Uterus (tissue), 2 donors: ENCODE results near the gene TMEM59L.

Experiments
- CTCF ChIP-seq, 4 experiments: fragments of 200-600 bp in 2 of 4; fragments of 450-650 bp in 2 of 4; sonication (generic) in 2 of 4; IDR thresholded peaks; one replicate each; pipeline ENCODE4 v1.5.1; 2016 to 2019; ENCODE audit warnings: antibody characterized with exemption in 4 of 4, mild to moderate bottlenecking in 2 of 4, moderate library complexity in 1 of 4
- POLR2A ChIP-seq, 2 donors: fragments of 450-650 bp; IDR thresholded peaks; one replicate each; pipeline ENCODE4 v1.6.1; 2016; ENCODE audit warnings: antibody characterized with exemption in 2 of 2, mild to moderate bottlenecking in 1 of 2, moderate library complexity in 1 of 2

DNA sequence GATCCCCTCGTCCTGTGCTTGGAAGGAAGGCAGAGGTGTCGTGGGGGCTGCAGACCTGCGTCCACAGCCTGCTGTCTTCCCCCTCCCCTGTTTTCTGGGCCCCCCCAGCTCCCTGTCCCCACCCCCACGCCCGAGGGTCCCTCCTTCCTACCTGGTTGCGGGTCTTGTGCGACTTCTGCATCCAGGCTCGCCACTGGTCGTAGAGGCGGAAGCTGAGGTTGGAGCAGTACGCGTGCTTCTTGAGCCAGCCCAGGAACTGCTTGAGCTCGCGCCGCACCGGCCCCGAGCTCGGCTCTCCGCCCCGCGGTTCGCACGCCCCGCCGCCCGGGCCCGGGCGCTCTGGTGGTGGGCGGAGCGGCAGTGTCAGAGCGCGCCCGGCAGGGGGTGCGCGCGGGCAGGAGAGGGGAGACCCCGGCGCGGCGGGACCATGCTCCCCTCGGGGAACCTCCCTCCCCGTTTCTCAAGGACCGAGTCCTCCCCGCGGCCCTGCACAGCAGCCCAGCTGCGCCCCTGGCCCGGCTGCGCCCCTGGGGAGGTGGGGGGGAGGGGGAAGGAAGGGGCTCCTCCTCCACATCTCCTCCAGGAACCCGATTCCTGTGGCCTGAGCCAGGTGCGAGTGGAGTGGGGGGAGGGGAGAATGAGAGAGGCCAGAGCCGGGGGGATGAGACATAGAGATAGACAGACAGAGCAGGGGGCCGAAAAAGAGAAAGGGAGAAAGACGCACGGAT is 18.4 kb upstream of the TMEM59L start:
- TF ChIP-seq POLR2A (IDR thresholded peaks at IDR 0.05) = peak in 1 of 2 donors; percentile 29
- TF ChIP-seq CTCF (IDR thresholded peaks at IDR 0.05) = peak; percentile 70 to 96 (median 95)
